ENCODE measurements around the gene PRRX2.

The PRRX2 gene

DNA sequence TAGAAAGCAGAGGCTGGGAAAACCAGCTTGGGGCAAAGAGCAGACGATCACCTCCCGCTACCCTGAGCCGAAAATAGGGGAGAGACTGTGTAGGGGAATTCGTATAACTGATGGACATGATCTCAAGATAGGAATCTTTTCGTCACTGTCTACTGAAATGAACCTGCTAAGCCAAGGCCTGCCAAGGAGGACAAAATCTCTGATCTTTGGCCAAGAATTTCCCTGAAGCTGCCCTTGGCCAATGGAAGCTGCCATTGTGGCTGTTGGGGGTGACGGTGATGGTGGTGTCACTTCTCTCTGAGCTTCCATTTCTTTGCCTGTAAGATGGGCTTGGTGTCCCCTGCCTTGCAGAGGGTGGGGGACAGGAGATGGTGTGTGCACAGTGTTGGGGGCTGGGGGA lies 90.7 kb downstream of the PRRX2 start:
- Histone ChIP-seq H4K20me1 (ENCODE audit: control insufficient read depth, insufficient read depth, low read depth, low read length) (no peaks in the 10 kb centered on the region), H3K4me2 (ENCODE audit: low read length) (no peak overlapping the region), H3K27me3 (ENCODE audit: control insufficient read depth, low read length) (peaks cover 19% of the 10 kb centered on the region), H3K9me3 (ENCODE audit: control insufficient read depth, insufficient read depth, low read length) (no peaks in the 10 kb centered on the region), H3F3A (ENCODE audit: control insufficient read depth, insufficient read depth) (no peaks in the 10 kb centered on the region), H3K27ac (ENCODE audit: low read depth, low read length) (no peak overlapping the region), H3K9me2 (replicated peaks; ENCODE audit: control insufficient read depth, low read length) (no peaks in the 10 kb centered on the region), H3K4me3 (ENCODE audit: low read length) (no peak overlapping the region), H3K79me2 (ENCODE audit: control insufficient read depth, low read length) (no peaks in the 10 kb centered on the region), H3K4me1 (ENCODE audit: control insufficient read depth, low read length) (no peaks in the 10 kb centered on the region), H3K36me3 (ENCODE audit: control insufficient read depth, low read length) (no peaks in the 10 kb centered on the region)
- TF ChIP-seq CTCF (IDR thresholded peaks at IDR 0.05; ENCODE audit: low read depth, low read length, poor library complexity, severe bottlenecking) (no peak), EZH2phosphoT487 (IDR thresholded peaks at IDR 0.05; ENCODE audit: borderline replicate concordance, low read length) (no peak)

- H3K27ac ChIP-seq (ENCODE audit: low read depth, low read length): no peak overlapping the region
- H3K4me2 ChIP-seq (ENCODE audit: low read length): no peak overlapping the region
Measured at GRCh38 chr9:129757045-129757444, 91.6 kb downstream of the PRRX2 start.

DNA sequence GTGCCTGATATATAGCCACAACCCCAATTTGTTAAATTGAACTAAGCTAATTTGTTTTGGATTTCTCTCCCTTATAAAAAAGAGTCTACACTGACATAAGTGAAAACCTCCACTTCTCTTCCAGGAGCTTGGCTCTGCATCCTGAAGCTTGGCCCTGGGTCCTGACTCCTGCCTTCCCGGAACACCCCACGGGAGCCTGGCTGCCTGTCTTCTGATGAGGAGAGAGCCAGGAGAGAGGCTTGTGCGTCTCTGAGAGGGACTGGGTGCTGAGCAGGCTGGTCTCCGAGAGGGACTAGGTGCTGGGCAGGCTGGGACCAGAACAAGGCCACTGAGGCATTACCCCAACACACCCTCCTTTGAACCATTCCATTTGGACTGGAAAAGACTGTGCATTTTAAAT lies 93.9 kb downstream of the PRRX2 start:
- H3K27me3 ChIP-seq (ENCODE audit: control insufficient read depth, low read length): peaks cover 15% of the 10 kb centered on the region
- no peak overlapping the region for H3K4me2 ChIP-seq (ENCODE audit: low read length)
- no peaks in the 10 kb centered on the region for H3K79me2 ChIP-seq (ENCODE audit: control insufficient read depth, low read length)
- no peaks in the 10 kb centered on the region for H3K9me2 ChIP-seq (replicated peaks; ENCODE audit: control insufficient read depth, low read length)
- no peaks in the 10 kb centered on the region for H4K20me1 ChIP-seq (ENCODE audit: control insufficient read depth, insufficient read depth, low read depth, low read length)
- H3K9me3 ChIP-seq (ENCODE audit: control insufficient read depth, insufficient read depth, low read length): no peaks in the 10 kb centered on the region
- H3K36me3 ChIP-seq (ENCODE audit: control insufficient read depth, low read length): no peaks in the 10 kb centered on the region
- TF ChIP-seq EZH2phosphoT487 (IDR thresholded peaks at IDR 0.05; ENCODE audit: borderline replicate concordance, low read length): no peak
- no peak for TF ChIP-seq CTCF (IDR thresholded peaks at IDR 0.05; ENCODE audit: low read depth, low read length, poor library complexity, severe bottlenecking)
- no peak overlapping the region for H3K4me3 ChIP-seq (ENCODE audit: low read length)
- H3F3A ChIP-seq (ENCODE audit: control insufficient read depth, insufficient read depth): no peaks in the 10 kb centered on the region
- no peaks in the 10 kb centered on the region for H3K4me1 ChIP-seq (ENCODE audit: control insufficient read depth, low read length)
- H3K27ac ChIP-seq (ENCODE audit: low read depth, low read length): no peak overlapping the region

More at GRCh38 chr9:129757045-129757444, 91.6 kb downstream of the PRRX2 start:
- Histone ChIP-seq H3K9me2 (replicated peaks; ENCODE audit: control insufficient read depth, low read length) (no peaks in the 10 kb centered on the region), H4K20me1 (ENCODE audit: control insufficient read depth, insufficient read depth, low read depth, low read length) (no peaks in the 10 kb centered on the region), H3K4me3 (ENCODE audit: low read length) (no peak overlapping the region), H3K27me3 (ENCODE audit: control insufficient read depth, low read length) (peaks cover 27% of the 10 kb centered on the region), H3K36me3 (ENCODE audit: control insufficient read depth, low read length) (no peaks in the 10 kb centered on the region), H3F3A (ENCODE audit: control insufficient read depth, insufficient read depth) (no peaks in the 10 kb centered on the region), H3K9me3 (ENCODE audit: control insufficient read depth, insufficient read depth, low read length) (no peaks in the 10 kb centered on the region), H3K4me1 (ENCODE audit: control insufficient read depth, low read length) (no peaks in the 10 kb centered on the region), H3K79me2 (ENCODE audit: control insufficient read depth, low read length) (no peaks in the 10 kb centered on the region)
- no peak for TF ChIP-seq CTCF (IDR thresholded peaks at IDR 0.05; ENCODE audit: low read depth, low read length, poor library complexity, severe bottlenecking)
- TF ChIP-seq EZH2phosphoT487 (IDR thresholded peaks at IDR 0.05; ENCODE audit: borderline replicate concordance, low read length): no peak

Measured in DOHH2 (cell line).